ENCODE results near the gene ARMC2. TPM values are rescaled to one million over a fixed set of nuclear protein-coding genes. Genes with fewer than 3 reads are reported as not detected.

ARMC2 gene
- total RNA-seq, 6 experiments from 2014 or later: 1.8 to 3.6 (median 2.7) TPM

DNA sequence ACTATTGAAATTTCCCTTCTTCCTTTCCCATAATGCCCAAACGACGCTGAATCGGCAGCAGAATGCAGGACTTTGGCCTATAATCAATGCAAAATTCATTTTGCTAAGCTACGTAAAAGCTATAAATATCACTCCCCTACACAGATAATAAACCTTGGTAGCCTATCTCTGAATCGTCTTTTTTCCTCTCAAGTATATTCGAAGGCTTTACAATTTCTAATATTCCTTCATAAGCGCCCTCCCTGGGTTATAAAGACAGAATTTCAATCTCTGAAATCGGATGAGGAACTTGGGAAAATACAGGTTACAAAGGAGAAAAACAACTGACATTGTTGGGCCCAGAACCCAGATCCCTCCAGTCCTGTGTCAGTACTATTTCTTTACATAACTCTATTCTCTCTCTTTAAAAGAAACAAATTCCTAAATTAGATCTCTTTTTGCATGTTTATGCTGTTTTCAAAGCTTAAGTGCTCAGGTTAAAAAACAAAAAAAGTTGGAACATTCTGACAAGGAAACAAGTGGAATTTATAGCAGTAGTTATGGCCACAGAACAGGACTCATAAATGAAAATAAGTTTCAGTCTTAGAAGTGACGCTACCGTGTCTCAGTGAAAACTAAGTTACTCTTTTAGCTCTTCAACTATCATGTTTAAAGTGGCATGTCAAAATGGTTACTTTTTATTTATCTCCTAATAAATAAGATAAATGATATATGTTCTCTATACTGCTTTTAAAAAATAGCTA lies 161.9 kb downstream of the ARMC2 start:
- Mint-ChIP-seq H3K27ac (peak overlapping the region; percentile 81), H3K27me3 (ENCODE audit: insufficient read depth) (no peaks in the 10 kb centered on the region), H3K4me1 (ENCODE audit: low read depth) (peaks cover 32% of the 10 kb centered on the region), H3K9me3 (no peaks in the 10 kb centered on the region), H3K4me3 (peak overlapping the region; percentile 94), H3K36me3 (ENCODE audit: low read depth) (no peaks in the 10 kb centered on the region)
- TF ChIP-seq, protein P1, sequence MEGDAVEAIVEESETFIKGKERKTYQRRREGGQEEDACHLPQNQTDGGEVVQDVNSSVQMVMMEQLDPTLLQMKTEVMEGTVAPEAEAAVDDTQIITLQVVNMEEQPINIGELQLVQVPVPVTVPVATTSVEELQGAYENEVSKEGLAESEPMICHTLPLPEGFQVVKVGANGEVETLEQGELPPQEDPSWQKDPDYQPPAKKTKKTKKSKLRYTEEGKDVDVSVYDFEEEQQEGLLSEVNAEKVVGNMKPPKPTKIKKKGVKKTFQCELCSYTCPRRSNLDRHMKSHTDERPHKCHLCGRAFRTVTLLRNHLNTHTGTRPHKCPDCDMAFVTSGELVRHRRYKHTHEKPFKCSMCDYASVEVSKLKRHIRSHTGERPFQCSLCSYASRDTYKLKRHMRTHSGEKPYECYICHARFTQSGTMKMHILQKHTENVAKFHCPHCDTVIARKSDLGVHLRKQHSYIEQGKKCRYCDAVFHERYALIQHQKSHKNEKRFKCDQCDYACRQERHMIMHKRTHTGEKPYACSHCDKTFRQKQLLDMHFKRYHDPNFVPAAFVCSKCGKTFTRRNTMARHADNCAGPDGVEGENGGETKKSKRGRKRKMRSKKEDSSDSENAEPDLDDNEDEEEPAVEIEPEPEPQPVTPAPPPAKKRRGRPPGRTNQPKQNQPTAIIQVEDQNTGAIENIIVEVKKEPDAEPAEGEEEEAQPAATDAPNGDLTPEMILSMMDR (IDR thresholded peaks at IDR 0.05): no peak
- no peak for DNase-seq

DNA sequence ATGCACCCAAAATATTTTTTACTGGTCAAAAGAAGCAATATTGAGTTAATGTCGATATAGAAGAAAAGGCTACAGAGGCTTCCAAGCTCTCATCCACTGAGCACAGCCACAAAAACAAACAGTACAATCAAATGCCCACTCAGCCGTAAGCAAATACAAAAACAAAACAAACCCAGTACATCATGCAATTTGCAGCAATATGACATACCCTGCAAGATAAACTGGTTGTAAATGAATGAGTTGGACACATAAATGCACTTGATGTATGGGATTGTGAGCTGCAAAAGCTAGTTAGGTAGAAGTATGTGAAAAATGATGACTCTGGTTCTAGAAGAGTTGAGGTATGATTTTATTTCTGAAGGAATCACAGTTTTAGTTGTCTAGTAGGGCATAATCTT lies 162.5 kb downstream of the ARMC2 start:
- TF ChIP-seq, protein P1 (IDR thresholded peaks at IDR 0.05): no peak
- H3K9me3 Mint-ChIP-seq: no peaks in the 10 kb centered on the region
- peaks cover 32% of the 10 kb centered on the region for H3K4me1 Mint-ChIP-seq (ENCODE audit: low read depth)
- H3K36me3 Mint-ChIP-seq (ENCODE audit: low read depth): no peaks in the 10 kb centered on the region
- DNase-seq: no peak
- no peaks in the 10 kb centered on the region; the same call in 1 of the 2 replicates for H3K27me3 Mint-ChIP-seq (ENCODE audit: insufficient read depth)
- no peak overlapping the region for H3K27ac Mint-ChIP-seq
- no peak overlapping the region; the same call in 1 of the 2 replicates for H3K4me3 Mint-ChIP-seq

DNA sequence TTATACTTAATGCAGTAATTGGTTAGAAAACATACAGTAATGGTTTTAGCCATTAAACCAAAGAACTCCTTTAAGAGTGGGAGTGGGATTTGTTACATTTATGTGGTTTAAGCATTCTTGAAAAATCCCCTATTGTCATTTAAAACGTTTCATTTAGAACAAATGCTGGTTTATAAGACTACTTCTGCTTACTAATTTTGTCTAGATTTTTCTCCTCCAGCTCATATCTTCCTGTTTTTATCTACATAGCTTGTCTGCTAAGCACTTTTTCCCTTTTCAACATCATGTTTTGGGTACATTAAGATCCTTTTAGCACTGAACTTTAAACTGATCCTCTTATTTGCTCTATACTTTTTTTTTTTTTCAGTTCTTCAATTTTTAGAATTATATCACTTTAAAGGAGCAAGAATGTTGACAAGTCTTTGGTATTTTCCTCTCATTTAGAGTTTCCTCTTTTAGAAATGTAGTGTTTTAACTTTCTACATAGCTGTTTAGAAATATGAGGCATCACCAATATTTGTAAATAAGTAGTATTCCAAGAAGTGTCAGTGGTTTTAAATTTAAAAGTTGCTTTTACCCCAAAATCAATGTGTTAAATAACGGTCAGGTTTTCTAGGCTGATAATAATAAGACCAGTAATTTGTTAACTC lies 165.6 kb downstream of the ARMC2 start:
- H3K4me3 Mint-ChIP-seq: no peak overlapping the region
- H3K36me3 Mint-ChIP-seq (ENCODE audit: low read depth): no peaks in the 10 kb centered on the region
- no peak for DNase-seq
- TF ChIP-seq, protein P1 (IDR thresholded peaks at IDR 0.05): no peak
- H3K9me3 Mint-ChIP-seq: no peaks in the 10 kb centered on the region
- H3K27me3 Mint-ChIP-seq (ENCODE audit: insufficient read depth): peaks cover 1% of the 10 kb centered on the region
- peaks cover 19% of the 10 kb centered on the region for H3K4me1 Mint-ChIP-seq (ENCODE audit: low read depth)
- H3K27ac Mint-ChIP-seq: no peak overlapping the region

DNA sequence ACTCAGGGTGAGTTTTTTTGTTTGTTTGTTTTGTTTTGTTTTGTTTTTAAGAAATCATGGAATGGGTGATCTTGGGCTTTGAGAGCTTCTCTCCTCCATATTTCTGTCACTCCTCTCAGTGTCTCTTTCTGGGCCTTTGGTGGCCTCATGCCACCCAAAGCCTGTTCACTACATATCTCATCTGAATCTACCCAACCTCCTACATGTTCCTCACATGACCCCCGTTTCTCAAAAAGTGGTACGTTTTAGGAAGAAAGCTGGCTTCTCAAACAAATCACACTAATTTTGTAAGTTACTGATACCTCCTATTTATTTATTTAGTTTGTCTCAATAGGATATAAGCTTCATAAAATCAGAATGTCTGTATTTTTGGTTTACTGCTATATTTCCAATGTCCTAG lies 166.4 kb downstream of the ARMC2 start:
- peaks cover 1% of the 10 kb centered on the region for H3K27me3 Mint-ChIP-seq (ENCODE audit: insufficient read depth)
- no peak for DNase-seq
- TF ChIP-seq, protein P1 (IDR thresholded peaks at IDR 0.05): no peak
- H3K4me1 Mint-ChIP-seq (ENCODE audit: low read depth): peaks cover 19% of the 10 kb centered on the region
- H3K4me3 Mint-ChIP-seq: no peak overlapping the region
- H3K27ac Mint-ChIP-seq: no peak overlapping the region
- H3K9me3 Mint-ChIP-seq: no peaks in the 10 kb centered on the region
- H3K36me3 Mint-ChIP-seq (ENCODE audit: low read depth): no peaks in the 10 kb centered on the region

DNA sequence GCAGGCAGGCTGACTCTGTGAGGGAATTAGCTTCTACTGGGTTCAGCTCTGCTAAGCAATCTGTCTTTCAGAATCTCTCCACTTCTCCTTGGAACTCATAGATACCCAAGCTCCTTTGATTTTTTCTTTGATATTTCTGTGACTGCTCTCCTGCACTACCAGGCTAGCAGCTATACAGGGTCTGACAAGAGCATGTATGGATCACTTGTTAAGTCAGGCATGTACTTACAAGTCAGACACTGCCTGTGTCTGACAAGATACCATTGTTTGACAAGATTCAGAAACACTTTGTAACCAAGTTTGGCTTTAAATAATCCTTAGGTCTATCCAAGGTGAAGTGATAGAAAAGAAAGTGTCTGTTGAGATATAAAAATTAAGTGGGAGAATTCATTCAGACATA lies 167.0 kb downstream of the ARMC2 start:
- Mint-ChIP-seq H3K4me3 (no peak overlapping the region), H3K36me3 (ENCODE audit: low read depth) (no peaks in the 10 kb centered on the region), H3K4me1 (ENCODE audit: low read depth) (peaks cover 14% of the 10 kb centered on the region), H3K9me3 (no peaks in the 10 kb centered on the region), H3K27ac (no peak overlapping the region), H3K27me3 (ENCODE audit: insufficient read depth) (peaks cover 1% of the 10 kb centered on the region)
- TF ChIP-seq, protein P1 (IDR thresholded peaks at IDR 0.05): no peak
- DNase-seq: no peak

All from HFFc6 (cell line).